PFSK-1 (cell line): ENCODE measurements around the gene CEP295NL.

Experiments
- POLR2AphosphoS5 ChIP-seq: IDR thresholded peaks from 2 replicates; pipeline ENCODE4 v1.6.1; 2012; ENCODE audit warnings: low read depth, mild to moderate bottlenecking, control low read depth, low read length, moderate library complexity
- SIN3A ChIP-seq: IDR thresholded peaks from 2 replicates; pipeline ENCODE4 v1.6.1; 2012; ENCODE audit warnings: mild to moderate bottlenecking, low read length, moderate library complexity, borderline replicate concordance; ENCODE audit not compliant: insufficient read depth
- TAF1 ChIP-seq: IDR thresholded peaks from 2 replicates; pipeline ENCODE4 v1.6.1; 2012; ENCODE audit warnings: low read length, control low read depth, borderline replicate concordance; ENCODE audit not compliant: insufficient read depth

GRCh38 chr17:78890498-78890897 lies 12.5 kb downstream of the CEP295NL start:
- TF ChIP-seq TAF1 (no peak), SIN3A (no peak), POLR2AphosphoS5 (no peak)
